SK-N-SH treated with all-trans-retinoic acid at 6 μM for 48 hours (cell line): ENCODE results near the gene OR7C1.

Experiments used
- BACH2 ChIP-seq: fragments of 250-450 bp; sonication (Bioruptor Pico); IDR thresholded peaks from 2 replicates; pipeline ENCODE4 v1.9.0; 2021; ENCODE audit warnings: mild to moderate bottlenecking, borderline replicate concordance
- CREB5 ChIP-seq: fragments of 250-450 bp; sonication (Bioruptor Pico); IDR thresholded peaks from 2 replicates; pipeline ENCODE4 v1.5.1; 2020; ENCODE audit warnings: low read depth, mild to moderate bottlenecking, moderate library complexity
- CSDC2 ChIP-seq: fragments of 250-450 bp; sonication (Bioruptor Pico); IDR thresholded peaks from 2 replicates; pipeline ENCODE4 v1.5.0; 2020; ENCODE audit warnings: mild to moderate bottlenecking, moderate library complexity
- ESRRG ChIP-seq: fragments of 250-450 bp; sonication (Bioruptor Pico); IDR thresholded peaks from 2 replicates; pipeline ENCODE4 v1.6.1; 2021; ENCODE audit warnings: mild to moderate bottlenecking
- PATZ1 ChIP-seq: fragments of 250-450 bp; sonication (Bioruptor Pico); IDR thresholded peaks from 2 replicates; pipeline ENCODE4 v1.8.0; 2020; ENCODE audit warnings: mild to moderate bottlenecking, moderate library complexity, borderline replicate concordance
- SNAI2 ChIP-seq: fragments of 250-450 bp; sonication (Bioruptor Pico); IDR thresholded peaks from 2 replicates; pipeline ENCODE4 v1.5.0; 2020; ENCODE audit warnings: mild to moderate bottlenecking, moderate library complexity
- TOX ChIP-seq: fragments of 250-450 bp; sonication (Bioruptor Pico); IDR thresholded peaks from 2 replicates; pipeline ENCODE4 v1.8.0; 2021; ENCODE audit warnings: mild to moderate bottlenecking, moderate library complexity, borderline replicate concordance
- ZC3H10 ChIP-seq: fragments of 250-450 bp; sonication (Bioruptor Pico); IDR thresholded peaks from 2 replicates; pipeline ENCODE4 v1.5.1; 2021; ENCODE audit warnings: mild to moderate bottlenecking, moderate library complexity
- ZFP3 ChIP-seq: fragments of 250-450 bp; sonication (Bioruptor Pico); IDR thresholded peaks from 2 replicates; pipeline ENCODE4 v1.5.0; 2020; ENCODE audit warnings: mild to moderate bottlenecking, moderate library complexity
- ZFP30 ChIP-seq: fragments of 450-650 bp; formaldehyde crosslinking; IDR thresholded peaks from 2 replicates; pipeline ENCODE4 v1.5.0; 2022; ENCODE audit warnings: mild to moderate bottlenecking, moderate library complexity

GRCh38 chr19:14871619-14872230 is 36.7 kb upstream of the OR7C1 start:
- TF ChIP-seq TOX (CRISPR knock-in tag) (no peak), BACH2 (CRISPR knock-in tag) (no peak), ZC3H10 (no peak), CSDC2 (no peak), PATZ1 (no peak), CREB5 (CRISPR knock-in tag) (no peak), ZFP3 (no peak), SNAI2 (no peak), ESRRG (CRISPR knock-in tag) (no peak), ZFP30 (CRISPR knock-in tag) (no peak)
